HepG2 (cell line): ENCODE measurements around the gene KNG1. TPM values are rescaled to one million over a fixed set of nuclear protein-coding genes. Genes with fewer than 3 reads are reported as not detected.

Source experiments
- ATAC-seq: fragments of 200-7000 bp; cut with Tn5 transposase; 3 replicates; pipeline ENCODE4 v1.9.1; 2020; ENCODE audit warnings: mild to moderate bottlenecking, moderate library complexity
- BruUV-seq: library from RNA; stranded (reverse); fragments of 400-500 nt; replicated peaks from 2 replicates; lab custom pipeline; 2021; lab: Mats Ljungman, UMichigan
- CTCF ChIA-PET: fragments of 300-600 bp; formaldehyde crosslinking; extraction: SDS; loops from one replicate; lab custom pipeline; 2021; ENCODE audit warnings: low total read pairs, inconsistent platforms, low intra/inter-chr PET ratio; lab: Yijun Ruan, JAX
- POLR2A ChIA-PET: fragments of 350-600 bp; sonication (Branson Sonifier 250); formaldehyde crosslinking; loops from one replicate; lab custom pipeline; 2020; ENCODE audit warnings: antibody characterized with exemption, inconsistent platforms; lab: Yijun Ruan, JAX
- DNase-seq: peaks from one replicate; pipeline ENCODE4 v3.0.0-alpha.2; 2015; ENCODE audit warnings: low spot score
- FAIRE-seq: peaks from 3 replicates; lab custom pipeline; 2011; peaks lifted over from hg19 to GRCh38; lab: Jason Lieb, UNC
- H2AFZ ChIP-seq: one replicate; pipeline ENCODE4 v1.6.1; 2011; ENCODE audit warnings: low read length, inconsistent platforms
- H3K27ac ChIP-seq: fragments of 300-600 bp; 3 replicates; pipeline ENCODE4 v1.8.0; 2011; ENCODE audit warnings: mixed run types, mild to moderate bottlenecking, mixed read lengths, low read length, inconsistent platforms; ENCODE audit not compliant: insufficient read depth; ENCODE audit errors: extremely low read length
- H3K27me3 ChIP-seq, 2 experiments: fragments of 200-600 bp in 1 of 2; 2 replicates in 1 of 2; 3 replicates in 1 of 2; pipeline versions ENCODE4 v1.6.0 to v1.8.0; 2011; ENCODE audit warnings: low read length in 2 of 2, mild to moderate bottlenecking in 2 of 2, moderate library complexity in 2 of 2, inconsistent platforms in 1 of 2; ENCODE audit not compliant: insufficient read depth in 2 of 2, control insufficient read depth in 1 of 2
- H3K36me3 ChIP-seq, 2 experiments: fragments of 200-600 bp in 1 of 2; replicated peaks in 1 of 2; 2 replicates in 1 of 2; 3 replicates in 1 of 2; pipeline versions ENCODE4 v1.5.1 to v1.8.0; 2011; ENCODE audit warnings: low read length in 2 of 2, inconsistent platforms in 1 of 2; ENCODE audit not compliant: insufficient read depth in 2 of 2, control insufficient read depth in 1 of 2
- H3K4me1 ChIP-seq: 2 replicates; pipeline ENCODE4 v1.5.1; 2012; ENCODE audit warnings: low read length, inconsistent platforms; ENCODE audit not compliant: insufficient read depth
- H3K4me2 ChIP-seq: 2 replicates; pipeline ENCODE4 v1.6.0; 2011; ENCODE audit warnings: low read depth, low read length, inconsistent platforms
- H3K4me3 ChIP-seq, 3 experiments: fragments of 200-600 bp in 1 of 3; sonication (generic), shearing (Covaris generic) in 1 of 3; replicated peaks in 1 of 3; 2 replicates each; pipeline ENCODE4 v1.5.1; 2011 to 2016; ENCODE audit warnings: low read length in 3 of 3, inconsistent platforms in 2 of 3, low read depth in 2 of 3, mild to moderate bottlenecking in 2 of 3, control low read depth in 1 of 3, mixed read lengths in 1 of 3; ENCODE audit not compliant: insufficient read depth in 1 of 3
- H3K79me2 ChIP-seq: one replicate; pipeline ENCODE4 v1.6.1; 2011; ENCODE audit warnings: low read length, inconsistent platforms; ENCODE audit not compliant: insufficient read depth
- H3K9ac ChIP-seq: 2 replicates; pipeline ENCODE4 v1.6.0; 2011; ENCODE audit warnings: mild to moderate bottlenecking, low read depth, low read length, inconsistent platforms; ENCODE audit not compliant: insufficient read depth
- H3K9me3 ChIP-seq: 2 replicates; pipeline ENCODE4 v1.5.1; 2012; ENCODE audit warnings: mild to moderate bottlenecking, low read length
- H4K20me1 ChIP-seq: 2 replicates; pipeline ENCODE4 v1.6.0; 2011; ENCODE audit warnings: inconsistent platforms, mild to moderate bottlenecking, low read length, moderate library complexity; ENCODE audit not compliant: insufficient read depth
- ISL2 ChIP-seq: sonication (generic); formaldehyde crosslinking; IDR thresholded peaks from 2 replicates; pipeline ENCODE4 v1.5.0; 2020; ENCODE audit warnings: missing genetic modification reagents
- JDP2 ChIP-seq: sonication (generic); formaldehyde crosslinking; IDR thresholded peaks from 2 replicates; pipeline ENCODE4 v1.8.1; 2022; ENCODE audit warnings: missing genetic modification reagents, borderline replicate concordance
- MEIS1 ChIP-seq: sonication (generic); formaldehyde crosslinking; IDR thresholded peaks from 2 replicates; pipeline ENCODE4 v1.9.0; 2021; ENCODE audit warnings: mild to moderate bottlenecking, missing genetic modification reagents, moderate library complexity, borderline replicate concordance
- ONECUT2 ChIP-seq: sonication (generic); formaldehyde crosslinking; IDR thresholded peaks from 2 replicates; pipeline ENCODE4 v1.4.0; 2020; ENCODE audit warnings: missing genetic modification reagents
- SSRP1 ChIP-seq: IDR thresholded peaks from 2 replicates; pipeline ENCODE4 v1.6.1; 2016; ENCODE audit warnings: control low read depth
- TCF7 ChIP-seq: sonication (generic); IDR thresholded peaks from 2 replicates; pipeline ENCODE4 v1.6.1; 2016; ENCODE audit warnings: antibody characterized with exemption, low read depth
- ZFP1 ChIP-seq: IDR thresholded peaks from 2 replicates; pipeline ENCODE4 v1.6.1; 2016
- ZNF143 ChIP-seq: sonication (generic); formaldehyde crosslinking; IDR thresholded peaks from 2 replicates; pipeline ENCODE4 v1.4.0; 2020; ENCODE audit warnings: missing genetic modification reagents
- ZNF232 ChIP-seq: sonication (generic); formaldehyde crosslinking; IDR thresholded peaks from 2 replicates; pipeline ENCODE4 v1.4.0; 2020; ENCODE audit warnings: missing genetic modification reagents, borderline replicate concordance
- ZNF24 ChIP-seq: fragments of 450-650 bp; IDR thresholded peaks from 2 replicates; pipeline ENCODE4 v1.6.1; 2017; ENCODE audit warnings: antibody characterized with exemption, mild to moderate bottlenecking
- ZNF431 ChIP-seq: sonication (generic); formaldehyde crosslinking; IDR thresholded peaks from 2 replicates; pipeline ENCODE4 v1.9.0; 2022; ENCODE audit warnings: missing genetic modification reagents, low read depth, mild to moderate bottlenecking, borderline replicate concordance
- ZNF629 ChIP-seq: sonication (generic); formaldehyde crosslinking; conservative IDR thresholded peaks from 2 replicates; pipeline ENCODE4 v1.5.0; 2020; ENCODE audit warnings: missing genetic modification reagents
- ZNF703 ChIP-seq: sonication (generic); formaldehyde crosslinking; IDR thresholded peaks from 2 replicates; pipeline ENCODE4 v1.5.1; 2020; ENCODE audit warnings: missing genetic modification reagents, mild to moderate bottlenecking, moderate library complexity, borderline replicate concordance
- ZSCAN21 ChIP-seq: sonication (generic); formaldehyde crosslinking; IDR thresholded peaks from 2 replicates; pipeline ENCODE4 v1.8.0; 2022; ENCODE audit warnings: mild to moderate bottlenecking, missing genetic modification reagents, moderate library complexity, borderline replicate concordance
- ZZZ3 ChIP-seq: sonication (generic); formaldehyde crosslinking; IDR thresholded peaks from 2 replicates; pipeline ENCODE4 v1.4.0; 2020; ENCODE audit warnings: missing genetic modification reagents, mild to moderate bottlenecking, borderline replicate concordance
- WGBS: methylation state at CpG from one replicate; pipeline ENCODE4 v1.1.6; 2017; ENCODE audit warnings: low lambda C conversion rate; 5-methylcytosine and 5-hydroxymethylcytosine counted together
- in situ Hi-C: cut with HindIII; loops from 2 replicates; pipeline ENCODE4 v1.10.0; 2017; ENCODE audit warnings: low pct_unique_long_range_greater_than_20kb; ENCODE audit not compliant: extremely low pct_ligation_motif_present
- intact Hi-C: fragments of 100-400 bp; cut with micrococcal nuclease; formaldehyde crosslinking; loops from one replicate; pipeline ENCODE4 v1.10.0; 2022; ENCODE audit not compliant: unreplicated experiment
- polyA plus RNA-seq, 8 experiments: library from polyadenylated mRNA; depleted of rRNA in 3 of 8; stranded (reverse) in 7 of 8; unstranded in 1 of 8; fragments of >200 nt; fragmentation: Illumina TruSeq in 4 of 8; extraction: Trizol in 4 of 8; gene quantifications; 2 replicates each; pipeline versions ENCODE4 v1.2.1 to v1.2.3, GENCODE V29; 2011 to 2016; ENCODE audit warnings: low read depth in 4 of 8, missing spikeins in 1 of 8, mixed read lengths in 1 of 8; ENCODE audit not compliant: insufficient read depth in 1 of 8
- total RNA-seq, 5 experiments: library from RNA; depleted of rRNA; stranded (reverse); fragments of >200 nt; fragmentation: Illumina TruSeq; extraction: Trizol; gene quantifications; 2 replicates each; pipeline ENCODE4 v1.2.3, GENCODE V29; 2016; ENCODE audit warnings: low read depth in 1 of 5
- TF ChIP-seq, protein P1 (sequence below): sonication (generic); formaldehyde crosslinking; IDR thresholded peaks from 2 replicates; pipeline ENCODE4 v1.4.0; 2020; ENCODE audit warnings: missing genetic modification reagents

Gene KNG1
- total and polyA plus RNA-seq, 2 of the 13 experiments (the other 11 are each of a cell fraction or from before 2014, with no cell fraction given): 6.5 to 7.0 TPM

DNA sequence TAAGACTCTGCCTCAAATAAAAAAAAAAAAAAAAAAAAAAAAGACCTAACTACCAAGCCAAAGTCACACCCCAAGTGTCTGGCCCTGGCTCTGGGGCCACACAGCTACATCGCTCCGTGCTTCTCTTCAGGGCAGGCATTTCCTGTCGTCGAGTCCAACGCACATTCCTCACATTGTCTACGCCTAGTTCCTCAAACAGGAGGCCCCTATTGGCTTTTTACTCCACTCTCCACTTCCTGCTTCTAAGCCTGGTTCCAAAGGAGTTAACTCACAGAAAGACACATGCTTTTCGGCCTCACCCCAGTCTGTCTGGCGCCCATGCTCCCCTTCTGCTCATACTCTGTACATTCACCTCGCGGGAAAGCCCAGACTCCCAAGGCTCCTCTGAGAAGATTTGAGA, 28.8 kb downstream of the KNG1 start (continued):
- TF ChIP-seq TCF7 (no peak), ZFP1 (CRISPR knock-in tag) (no peak; the same call in 1 of the 2 replicates), ZNF703 (CRISPR knock-in tag) (no peak), ZNF143 (CRISPR knock-in tag) (no peak), SSRP1 (CRISPR knock-in tag) (no peak), ZNF232 (no peak), ZNF431 (CRISPR knock-in tag) (no peak), JDP2 (CRISPR knock-in tag) (no peak), ONECUT2 (CRISPR knock-in tag) (no peak), MEIS1 (0 out of 2 replicates have a peak, but pooled peaks have one; percentile 72), ZSCAN21 (CRISPR knock-in tag) (no peak), ISL2 (no peak), ZZZ3 (CRISPR knock-in tag) (no peak)
- TF ChIP-seq, protein P1, sequence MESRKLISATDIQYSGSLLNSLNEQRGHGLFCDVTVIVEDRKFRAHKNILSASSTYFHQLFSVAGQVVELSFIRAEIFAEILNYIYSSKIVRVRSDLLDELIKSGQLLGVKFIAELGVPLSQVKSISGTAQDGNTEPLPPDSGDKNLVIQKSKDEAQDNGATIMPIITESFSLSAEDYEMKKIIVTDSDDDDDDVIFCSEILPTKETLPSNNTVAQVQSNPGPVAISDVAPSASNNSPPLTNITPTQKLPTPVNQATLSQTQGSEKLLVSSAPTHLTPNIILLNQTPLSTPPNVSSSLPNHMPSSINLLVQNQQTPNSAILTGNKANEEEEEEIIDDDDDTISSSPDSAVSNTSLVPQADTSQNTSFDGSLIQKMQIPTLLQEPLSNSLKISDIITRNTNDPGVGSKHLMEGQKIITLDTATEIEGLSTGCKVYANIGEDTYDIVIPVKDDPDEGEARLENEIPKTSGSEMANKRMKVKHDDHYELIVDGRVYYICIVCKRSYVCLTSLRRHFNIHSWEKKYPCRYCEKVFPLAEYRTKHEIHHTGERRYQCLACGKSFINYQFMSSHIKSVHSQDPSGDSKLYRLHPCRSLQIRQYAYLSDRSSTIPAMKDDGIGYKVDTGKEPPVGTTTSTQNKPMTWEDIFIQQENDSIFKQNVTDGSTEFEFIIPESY: no peak
- TF ChIP-seq, all 625 proteins: peak for 135

DNA sequence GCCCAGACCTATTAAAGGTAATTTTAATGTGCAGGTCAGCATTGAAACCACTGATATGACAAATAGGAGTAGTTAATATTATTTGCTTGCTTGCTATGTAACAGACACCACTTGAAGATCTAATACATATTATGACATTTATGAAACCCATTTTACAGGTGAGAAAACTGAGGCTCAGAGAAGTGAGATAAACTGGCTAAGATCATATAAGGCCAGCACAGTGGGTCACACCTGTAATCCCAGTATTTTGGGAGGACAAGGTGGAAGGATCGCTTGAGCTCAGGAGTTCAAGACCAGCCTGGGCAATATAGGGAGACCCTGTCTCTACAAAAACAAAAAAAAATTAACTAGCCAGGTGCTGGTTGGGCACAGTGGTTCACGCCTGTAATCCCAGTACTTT, 33.2 kb downstream of the KNG1 start:
- Histone ChIP-seq H3K36me3 (no peaks in the 10 kb centered on the region), H4K20me1 (no peaks in the 10 kb centered on the region), H3K9me3 (no peaks in the 10 kb centered on the region), H3K27ac (no peak overlapping the region), H3K4me1 (peaks cover 24% of the 10 kb centered on the region), H3K9ac (no peak overlapping the region), H2AFZ (no peak overlapping the region), H3K4me2 (no peak overlapping the region), H3K79me2 (no peaks in the 10 kb centered on the region), H3K4me3 (no peak overlapping the region), H3K27me3 (no peaks in the 10 kb centered on the region)
- TF ChIP-seq ZNF24: no peak
- peak; percentile 85 for TF ChIP-seq ZNF629 (CRISPR knock-in tag)
- in situ Hi-C loops: loop anchor here (10.0 kb wide), 1 partner anchor 136 kb away; the partner anchor contains the start of gene AHSG
- ATAC-seq: no peak
- no TSS peak for BruUV-seq
- FAIRE-seq: no peak
- WGBS: 98% methylated on average over 2 of the region's 2 CpGs
- DNase-seq: no peak
- ChIA-PET POLR2A (interaction anchor here (2.4 kb wide), 1 partner anchor 133 kb away, joined by 5 read pairs; no protein-coding TSS in a partner anchor), CTCF (no interaction called here)
- intact Hi-C loops: no loop called here
